NCI-H2081 (cell line): ENCODE measurements around the gene SEMA5B.

Source experiments
- DNase-seq, 2 experiments: peaks; one replicate each; lab custom pipeline; 2025; lab: John Stamatoyannopoulos, UW

The SEMA5B gene

GRCh38 chr3:123027292-123028232, at the start of gene SEMA5B:
TSS of gene SEMA5B (minus strand) at chr3:123027763. CDS start at chr3:122961263, 66,500 bp downstream.
- DNase-seq, result peak; percentile 46 to 63

GRCh38 chr3:123076496-123077418, 49.2 kb upstream of the SEMA5B start:
- peak; percentile 49 to 86 for DNase-seq

GRCh38 chr3:123076112-123076495, 48.5 kb upstream of the SEMA5B start:
- no peak for DNase-seq

GRCh38 chr3:123075359-123075758, 47.8 kb upstream of the SEMA5B start:
- no peak for DNase-seq

- no peak for DNase-seq
Observed at GRCh38 chr3:123072564-123072963, 45.0 kb upstream of the SEMA5B start.

- no peak for DNase-seq
Observed at GRCh38 chr3:123072152-123072551, 44.6 kb upstream of the SEMA5B start.

GRCh38 chr3:123071581-123071980, 44.0 kb upstream of the SEMA5B start:
- DNase-seq, result no peak

- peak; percentile 44 to 65 for DNase-seq
Observed at GRCh38 chr3:123071146-123071545, 43.6 kb upstream of the SEMA5B start.

- DNase-seq, result no peak
Observed at GRCh38 chr3:123070510-123070909, 42.9 kb upstream of the SEMA5B start.

GRCh38 chr3:123068601-123069381, 41.2 kb upstream of the SEMA5B start:
- DNase-seq, result peak in 1 of 2 experiments; percentile 54

GRCh38 chr3:123067689-123068600, 40.4 kb upstream of the SEMA5B start:
- no peak for DNase-seq

GRCh38 chr3:123066896-123067688, 39.5 kb upstream of the SEMA5B start, which contains the start of gene PDIA5:
TSS of gene PDIA5 (plus strand) at chr3:123067025. CDS start at chr3:123067165, 140 bp downstream.
- peak; percentile 97 to 98 for DNase-seq

GRCh38 chr3:123066599-123066895, 39.0 kb upstream of the SEMA5B start:
- no peak for DNase-seq

- no peak for DNase-seq
Observed at GRCh38 chr3:123064914-123065313, 37.4 kb upstream of the SEMA5B start.

GRCh38 chr3:123064506-123064905, 36.9 kb upstream of the SEMA5B start:
- no peak for DNase-seq

GRCh38 chr3:123063034-123063433, 35.5 kb upstream of the SEMA5B start:
- no peak for DNase-seq

GRCh38 chr3:123061856-123062255, 34.3 kb upstream of the SEMA5B start:
- DNase-seq, result no peak

GRCh38 chr3:123060054-123060453, 32.5 kb upstream of the SEMA5B start:
- no peak for DNase-seq

GRCh38 chr3:123058505-123058904, 30.9 kb upstream of the SEMA5B start:
- DNase-seq, result no peak

- DNase-seq, result no peak
Observed at GRCh38 chr3:123055352-123055751, 27.8 kb upstream of the SEMA5B start.
